Keratinocyte (primary cell): ENCODE data around the gene AMD1. TPM values are rescaled to one million over a fixed set of nuclear protein-coding genes. Genes with fewer than 3 reads are reported as not detected.

ENCODE experiments used
- DNase-seq: peaks from one replicate; pipeline ENCODE4 v3.0.0-alpha.2; 2011; ENCODE audit warnings: low read depth, missing footprints, low spot score
- FAIRE-seq: peaks from 2 replicates; lab custom pipeline; 2011; peaks lifted over from hg19 to GRCh38; lab: Jason Lieb, UNC
- H2AFZ ChIP-seq: 2 replicates; pipeline ENCODE4 v1.6.0; 2012; ENCODE audit warnings: low read length, control low read depth, inconsistent platforms; ENCODE audit not compliant: control insufficient read depth
- H3K27ac ChIP-seq: 2 replicates; pipeline ENCODE4 v1.5.1; 2011; ENCODE audit warnings: low read length; ENCODE audit not compliant: control insufficient read depth, insufficient read depth
- H3K27me3 ChIP-seq: 3 replicates; pipeline ENCODE4 v1.6.0; 2011; ENCODE audit warnings: low read length; ENCODE audit not compliant: control insufficient read depth, insufficient read depth; ENCODE audit errors: extremely low read depth
- H3K36me3 ChIP-seq, 2 experiments: 2 replicates in 1 of 2; 3 replicates in 1 of 2; pipeline ENCODE4 v1.5.1; 2011; ENCODE audit warnings: low read length in 2 of 2, mild to moderate bottlenecking in 1 of 2; ENCODE audit not compliant: control insufficient read depth in 2 of 2, insufficient read depth in 2 of 2; ENCODE audit errors: extremely low read depth in 1 of 2
- H3K4me1 ChIP-seq: 3 replicates; pipeline ENCODE4 v1.5.1; 2011; ENCODE audit warnings: low read length; ENCODE audit not compliant: control insufficient read depth, insufficient read depth; ENCODE audit errors: extremely low read depth
- H3K4me2 ChIP-seq: 3 replicates; pipeline ENCODE4 v1.6.0; 2011; ENCODE audit warnings: low read depth, low read length; ENCODE audit not compliant: control insufficient read depth, insufficient read depth; ENCODE audit errors: extremely low read depth
- H3K4me3 ChIP-seq, 3 experiments: fragments of 200-600 bp in 1 of 3; sonication (generic) in 1 of 3; 2 replicates in 2 of 3; 3 replicates in 1 of 3; pipeline ENCODE4 v1.5.1; 2011 to 2016; ENCODE audit warnings: low read length in 3 of 3, mild to moderate bottlenecking in 3 of 3, control low read depth in 2 of 3, inconsistent platforms in 1 of 3, low read depth in 1 of 3, mixed read lengths in 1 of 3, mixed run types in 1 of 3, moderate library complexity in 1 of 3; ENCODE audit not compliant: control insufficient read depth in 2 of 3, insufficient read depth in 2 of 3; ENCODE audit errors: extremely low read depth in 1 of 3
- H3K79me2 ChIP-seq: 2 replicates; pipeline ENCODE4 v1.6.0; 2012; ENCODE audit warnings: low read length; ENCODE audit not compliant: control insufficient read depth, insufficient read depth
- H3K9ac ChIP-seq: 3 replicates; pipeline ENCODE4 v1.6.0; 2011; ENCODE audit warnings: low read length; ENCODE audit not compliant: control insufficient read depth, insufficient read depth; ENCODE audit errors: extremely low read depth
- H3K9me1 ChIP-seq: 3 replicates; pipeline ENCODE4 v1.6.0; 2011; ENCODE audit warnings: low read length; ENCODE audit not compliant: control insufficient read depth, insufficient read depth; ENCODE audit errors: extremely low read depth
- H3K9me3 ChIP-seq: 2 replicates; pipeline ENCODE4 v1.5.1; 2012; ENCODE audit warnings: low read depth, low read length; ENCODE audit not compliant: control insufficient read depth
- H4K20me1 ChIP-seq: 3 replicates; pipeline ENCODE4 v1.6.0; 2011; ENCODE audit warnings: low read length; ENCODE audit not compliant: control insufficient read depth, insufficient read depth; ENCODE audit errors: extremely low read depth
- CTCF ChIP-seq, 3 experiments: IDR thresholded peaks in 1 of 3; conservative IDR thresholded peaks in 1 of 3; optimal IDR thresholded peaks in 1 of 3; 2 replicates in 2 of 3; 3 replicates in 1 of 3; pipeline versions ENCODE3 to v1.5.1; 2011; ENCODE audit warnings: low read length in 3 of 3, mild to moderate bottlenecking in 3 of 3, moderate library complexity in 2 of 3, control low read depth in 1 of 3, inconsistent platforms in 1 of 3; ENCODE audit not compliant: insufficient read depth in 2 of 3; ENCODE audit errors: extremely low read depth in 1 of 3
- EZH2 ChIP-seq: IDR thresholded peaks from one replicate; pipeline ENCODE4 v1.6.1; 2012; ENCODE audit warnings: inconsistent platforms, mild to moderate bottlenecking, low read length, moderate library complexity
- dilution Hi-C: fragments of 300-500 bp; cut with MboI; formaldehyde crosslinking; loops from one replicate; pipeline ENCODE4 v1.7.0; 2020; ENCODE audit warnings: low sequenced_read_pairs; ENCODE audit not compliant: extremely low pct_ligation_motif_present
- polyA plus RNA-seq, 5 experiments: library from polyadenylated mRNA; depleted of rRNA in 3 of 5; stranded (reverse) in 3 of 5; stranded (forward) in 1 of 5; unstranded in 1 of 5; fragments of >200 nt; gene quantifications; 1 replicate in 1 of 5; 2 replicates in 3 of 5; 3 replicates in 1 of 5; pipeline versions ENCODE4 v1.2.1 to v1.2.3, GENCODE V29; 2011 to 2012; ENCODE audit warnings: missing spikeins in 2 of 5, low read depth in 1 of 5, low replicate concordance in 1 of 5

AMD1 gene
- polyA plus RNA-seq, 1 donor (not counting 4 experiments of a cell fraction or from before 2014, with no cell fraction given), result 90.9 TPM

- TF ChIP-seq EZH2 (no peak), CTCF (optimal IDR thresholded peaks at IDR 0.05 in 1 of 3, IDR thresholded peaks at IDR 0.05 in 1 of 3, conservative IDR thresholded peaks at IDR 0.05 in 1 of 3; ENCODE audit: extremely low read depth in 1 of 3, insufficient read depth in 2 of 3, low read length in 3 of 3) (no peak)
- Histone ChIP-seq H3K4me3 (peak overlapping the region; percentile 90 to 94 (median 92)), H3K36me3 (peaks cover 0 to 1% of the 10 kb centered on the region in 2 experiments), H2AFZ (no peak overlapping the region), H3K4me2 (peak overlapping the region; percentile 81), H3K27ac (peak overlapping the region; percentile 89), H3K9ac (peak overlapping the region; percentile 93), H3K79me2 (peaks cover 80% of the 10 kb centered on the region), H4K20me1 (peaks cover 51% of the 10 kb centered on the region), H3K27me3 (no peaks in the 10 kb centered on the region), H3K9me3 (no peaks in the 10 kb centered on the region), H3K4me1 (peaks cover 32% of the 10 kb centered on the region), H3K9me1 (no peaks in the 10 kb centered on the region)
- dilution Hi-C loops, result loop anchor here (10.0 kb wide), 2 partner anchors 183 to 343 kb away; no protein-coding TSS in a partner anchor
- DNase-seq (no peak), FAIRE-seq (no peak)
Measured at GRCh38 chr6:110877569-110877968, 3.0 kb downstream of the AMD1 start.

GRCh38 chr6:110878751-110879522, 4.4 kb downstream of the AMD1 start:
- Histone ChIP-seq H3K27ac (peak overlapping the region; percentile 33), H3K36me3 (peaks cover 4 to 6% of the 10 kb centered on the region in 2 experiments), H3K4me1 (peaks cover 28% of the 10 kb centered on the region), H2AFZ (no peak overlapping the region), H4K20me1 (peaks cover 59% of the 10 kb centered on the region), H3K9me1 (no peaks in the 10 kb centered on the region), H3K27me3 (no peaks in the 10 kb centered on the region), H3K4me3 (peak overlapping the region; percentile 2 to 92 (median 90)), H3K79me2 (peaks cover 94% of the 10 kb centered on the region), H3K9me3 (no peaks in the 10 kb centered on the region), H3K4me2 (peak overlapping the region; percentile 81), H3K9ac (peak overlapping the region; percentile 46)
- TF ChIP-seq CTCF (optimal IDR thresholded peaks at IDR 0.05 in 1 of 3, IDR thresholded peaks at IDR 0.05 in 1 of 3, conservative IDR thresholded peaks at IDR 0.05 in 1 of 3; ENCODE audit: extremely low read depth in 1 of 3, insufficient read depth in 2 of 3, low read length in 3 of 3) (peak; percentile 64 to 67 (median 67)), EZH2 (no peak)
- DNase-seq, result no peak
- dilution Hi-C loops, result loop anchor here (10.0 kb wide), 2 partner anchors 184 to 344 kb away; no protein-coding TSS in a partner anchor
- no peak for FAIRE-seq
